Endothelial cell of umbilical vein (primary cell): ENCODE measurements around the gene CAPN14. TPM values are rescaled to one million over a fixed set of nuclear protein-coding genes. Genes with fewer than 3 reads are reported as not detected.

Experiments used
- BruUV-seq: library from RNA; stranded (reverse); fragments of 400-500 nt; replicated peaks from 2 replicates; lab custom pipeline; 2021; lab: Mats Ljungman, UMichigan
- CTCF ChIA-PET: fragments of 300-600, 350-600 bp; sonication (Branson Sonifier 250); formaldehyde crosslinking; loops from one replicate; lab custom pipeline; 2021; ENCODE audit warnings: antibody characterized with exemption, inconsistent platforms; lab: Charles Lee
- POLR2A ChIA-PET: fragments of 300-600, 350-600 bp; sonication (Branson Sonifier 250); formaldehyde crosslinking; loops from one replicate; lab custom pipeline; 2021; ENCODE audit warnings: antibody characterized with exemption, inconsistent platforms; lab: Charles Lee
- DNase-seq: peaks from one replicate; pipeline ENCODE4 v3.0.0-alpha.2; 2011; ENCODE audit warnings: low read depth, low spot score
- FAIRE-seq: peaks from 2 replicates; lab custom pipeline; 2011; peaks lifted over from hg19 to GRCh38; lab: Jason Lieb, UNC
- H2AFZ ChIP-seq: 2 replicates; pipeline ENCODE4 v1.6.0; 2012; ENCODE audit warnings: low read depth, low read length, control low read depth, inconsistent platforms
- H3K27ac ChIP-seq: 2 replicates; pipeline ENCODE4 v1.5.1; 2011; ENCODE audit warnings: low read depth, mild to moderate bottlenecking, control low read depth, low read length, moderate library complexity; ENCODE audit not compliant: insufficient read depth
- H3K27me3 ChIP-seq, 2 experiments: 2 replicates each; pipeline versions ENCODE4 v1.6.0 to v1.6.1; 2011; ENCODE audit warnings: low read length in 2 of 2, mixed read lengths in 1 of 2; ENCODE audit not compliant: control insufficient read depth in 2 of 2, insufficient read depth in 2 of 2
- H3K36me3 ChIP-seq, 2 experiments: 2 replicates in 1 of 2; 3 replicates in 1 of 2; pipeline ENCODE4 v1.5.1; 2011; ENCODE audit warnings: low read length in 2 of 2, mild to moderate bottlenecking in 1 of 2, moderate library complexity in 1 of 2; ENCODE audit not compliant: control insufficient read depth in 2 of 2, insufficient read depth in 2 of 2; ENCODE audit errors: extremely low read depth in 1 of 2
- H3K4me1 ChIP-seq: 3 replicates; pipeline ENCODE4 v1.5.1; 2011; ENCODE audit warnings: mild to moderate bottlenecking, low read length; ENCODE audit not compliant: control insufficient read depth, insufficient read depth; ENCODE audit errors: extremely low read depth
- H3K4me2 ChIP-seq: 2 replicates; pipeline ENCODE4 v1.6.1; 2011; ENCODE audit warnings: low read length, control low read depth, mixed read lengths; ENCODE audit not compliant: insufficient read depth
- H3K4me3 ChIP-seq, 3 experiments: fragments of 200-600 bp in 1 of 3; sonication (generic), shearing (Covaris generic) in 1 of 3; replicated peaks in 1 of 3; 2 replicates each; pipeline ENCODE4 v1.5.1; 2011 to 2016; ENCODE audit warnings: control low read depth in 3 of 3, low read length in 3 of 3, mild to moderate bottlenecking in 2 of 3, inconsistent platforms in 1 of 3, low read depth in 1 of 3, moderate library complexity in 1 of 3; ENCODE audit not compliant: insufficient read depth in 1 of 3
- H3K79me2 ChIP-seq: 2 replicates; pipeline ENCODE4 v1.6.0; 2012; ENCODE audit warnings: low read length, inconsistent platforms; ENCODE audit not compliant: control insufficient read depth, insufficient read depth
- H3K9ac ChIP-seq: replicated peaks from 2 replicates; pipeline ENCODE3; 2011; ENCODE audit warnings: low read length, control low read depth; ENCODE audit not compliant: insufficient read depth; ENCODE audit errors: extremely low read depth
- H3K9me1 ChIP-seq: replicated peaks from 3 replicates; pipeline ENCODE4 v1.6.0; 2011; ENCODE audit warnings: mild to moderate bottlenecking, low read length; ENCODE audit not compliant: control insufficient read depth, insufficient read depth; ENCODE audit errors: extremely low read depth
- H3K9me3 ChIP-seq: replicated peaks from 2 replicates; pipeline ENCODE4 v1.5.1; 2012; ENCODE audit warnings: low read length, inconsistent platforms; ENCODE audit not compliant: control insufficient read depth, insufficient read depth
- H4K20me1 ChIP-seq: replicated peaks from 2 replicates; pipeline ENCODE3; 2011; ENCODE audit warnings: mild to moderate bottlenecking, low read length; ENCODE audit not compliant: control insufficient read depth, insufficient read depth; ENCODE audit errors: extremely low read depth
- EZH2 ChIP-seq: IDR thresholded peaks from 2 replicates; pipeline ENCODE4 v1.6.1; 2012; ENCODE audit warnings: borderline replicate concordance, low read depth, mild to moderate bottlenecking, moderate library complexity, low read length, inconsistent platforms; ENCODE audit not compliant: severe bottlenecking
- FOS ChIP-seq: IDR thresholded peaks from 2 replicates; pipeline ENCODE4 v1.6.1; 2011; ENCODE audit warnings: mild to moderate bottlenecking, low read length, moderate library complexity, borderline replicate concordance; ENCODE audit not compliant: insufficient read depth
- GATA2 ChIP-seq: IDR thresholded peaks from 2 replicates; pipeline ENCODE4 v1.7.0; 2011; ENCODE audit warnings: low read depth, mild to moderate bottlenecking, moderate library complexity, mixed read lengths, low read length; ENCODE audit not compliant: insufficient read length, insufficient read depth
- JUN ChIP-seq: IDR thresholded peaks from 2 replicates; pipeline ENCODE4 v1.6.1; 2011; ENCODE audit warnings: borderline replicate concordance, low read depth; ENCODE audit not compliant: insufficient read length, insufficient read depth
- MYC ChIP-seq: IDR thresholded peaks from one replicate; pipeline ENCODE4 v1.6.1; 2011; ENCODE audit warnings: mild to moderate bottlenecking, low read depth, low read length
- POLR2A ChIP-seq: IDR thresholded peaks from 2 replicates; pipeline ENCODE4 v1.6.1; 2012; ENCODE audit warnings: low read depth, mild to moderate bottlenecking, control low read depth, low read length
- POLR2AphosphoS5 ChIP-seq: IDR thresholded peaks from 2 replicates; pipeline ENCODE4 v1.6.1; 2012; ENCODE audit warnings: low read depth, mild to moderate bottlenecking, control low read depth, low read length, moderate library complexity; ENCODE audit not compliant: insufficient read depth
- dilution Hi-C: fragments of 300-500 bp; cut with MboI; formaldehyde crosslinking; loops from one replicate; pipeline ENCODE4 v1.15.0; 2019; ENCODE audit warnings: low sequenced_read_pairs; ENCODE audit not compliant: extremely low pct_ligation_motif_present
- intact Hi-C: fragments of 100-400 bp; cut with micrococcal nuclease; formaldehyde crosslinking; loops from one replicate; pipeline ENCODE4 v1.10.0; 2022
- polyA plus RNA-seq, 4 experiments: library from polyadenylated mRNA; depleted of rRNA in 3 of 4; stranded (reverse) in 3 of 4; unstranded in 1 of 4; fragments of >200 nt; gene quantifications; 2 replicates each; pipeline versions ENCODE4 v1.2.1 to v1.2.3, GENCODE V29; 2011 to 2012; ENCODE audit warnings: missing spikeins in 1 of 4
- total RNA-seq: library from RNA; stranded (reverse); gene quantifications from 2 replicates; pipeline ENCODE4 v1.2.3, GENCODE V29; 2021
- TF ChIP-seq, protein P1 (sequence below), 2 donors: IDR thresholded peaks; 1 replicate in 1 of 2; 2 replicates in 1 of 2; pipeline ENCODE4 v1.5.1; 2011; ENCODE audit warnings: low read length in 2 of 2, mild to moderate bottlenecking in 2 of 2, moderate library complexity in 2 of 2, control low read depth in 1 of 2, inconsistent platforms in 1 of 2, low read depth in 1 of 2; ENCODE audit not compliant: insufficient read depth in 1 of 2; ENCODE audit errors: extremely low read depth in 1 of 2
- TF ChIP-seq, protein P2 (sequence below): IDR thresholded peaks from 2 replicates; pipeline ENCODE4 v1.6.1; 2011; ENCODE audit not compliant: insufficient read depth, insufficient read length

The CAPN14 gene
- total and polyA plus RNA-seq, 2 donors (not counting 3 experiments of a cell fraction or from before 2014, with no cell fraction given) = 0.01 to 0.15 TPM

DNA sequence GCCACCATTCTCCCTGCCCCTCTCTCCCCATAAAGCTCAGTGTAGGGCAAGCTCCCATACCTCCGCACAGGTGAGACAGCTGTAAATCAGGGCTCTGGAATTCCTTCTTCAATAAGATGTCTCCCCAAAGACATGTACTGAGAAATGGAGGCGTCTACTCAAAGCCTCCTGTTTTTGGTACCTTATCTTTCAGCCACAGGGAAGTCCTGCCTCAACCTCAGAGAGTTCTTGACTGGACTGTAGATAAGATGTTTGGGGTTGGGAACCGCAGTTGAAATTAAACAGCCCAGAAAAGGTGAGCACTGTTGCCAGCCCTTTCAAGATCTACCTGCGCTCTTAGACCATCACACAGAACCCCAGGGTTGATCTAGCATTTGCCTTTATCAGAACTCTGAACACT is 77.6 kb downstream of the CAPN14 start:
- POLR2A ChIA-PET = no interaction called here
- no peak overlapping the region for H3K4me3 ChIP-seq
- H3K36me3 ChIP-seq = no peaks in the 10 kb centered on the region
- H4K20me1 ChIP-seq = no peaks in the 10 kb centered on the region
- CTCF ChIA-PET = no interaction called here
- no TSS peak for BruUV-seq
- H3K27me3 ChIP-seq = peaks cover 23 to 33% of the 10 kb centered on the region in 2 experiments
- intact Hi-C loops (loop anchor here (2.0 kb wide), 1 partner anchor 193 kb away; no protein-coding TSS in a partner anchor), dilution Hi-C loops (no loop called here)
- no peak for TF ChIP-seq EZH2
- TF ChIP-seq POLR2A = no peak
- no peak for TF ChIP-seq GATA2
- no peak for TF ChIP-seq MYC
- TF ChIP-seq, protein P1, sequence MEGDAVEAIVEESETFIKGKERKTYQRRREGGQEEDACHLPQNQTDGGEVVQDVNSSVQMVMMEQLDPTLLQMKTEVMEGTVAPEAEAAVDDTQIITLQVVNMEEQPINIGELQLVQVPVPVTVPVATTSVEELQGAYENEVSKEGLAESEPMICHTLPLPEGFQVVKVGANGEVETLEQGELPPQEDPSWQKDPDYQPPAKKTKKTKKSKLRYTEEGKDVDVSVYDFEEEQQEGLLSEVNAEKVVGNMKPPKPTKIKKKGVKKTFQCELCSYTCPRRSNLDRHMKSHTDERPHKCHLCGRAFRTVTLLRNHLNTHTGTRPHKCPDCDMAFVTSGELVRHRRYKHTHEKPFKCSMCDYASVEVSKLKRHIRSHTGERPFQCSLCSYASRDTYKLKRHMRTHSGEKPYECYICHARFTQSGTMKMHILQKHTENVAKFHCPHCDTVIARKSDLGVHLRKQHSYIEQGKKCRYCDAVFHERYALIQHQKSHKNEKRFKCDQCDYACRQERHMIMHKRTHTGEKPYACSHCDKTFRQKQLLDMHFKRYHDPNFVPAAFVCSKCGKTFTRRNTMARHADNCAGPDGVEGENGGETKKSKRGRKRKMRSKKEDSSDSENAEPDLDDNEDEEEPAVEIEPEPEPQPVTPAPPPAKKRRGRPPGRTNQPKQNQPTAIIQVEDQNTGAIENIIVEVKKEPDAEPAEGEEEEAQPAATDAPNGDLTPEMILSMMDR (IDR thresholded peaks at IDR 0.05; ENCODE audit: extremely low read depth in 1 of 2, insufficient read depth in 1 of 2, low read depth in 1 of 2, low read length in 2 of 2) = no peak
- no peak for TF ChIP-seq JUN
- no peak for TF ChIP-seq POLR2AphosphoS5
- no peak for TF ChIP-seq FOS
- TF ChIP-seq, protein P2, sequence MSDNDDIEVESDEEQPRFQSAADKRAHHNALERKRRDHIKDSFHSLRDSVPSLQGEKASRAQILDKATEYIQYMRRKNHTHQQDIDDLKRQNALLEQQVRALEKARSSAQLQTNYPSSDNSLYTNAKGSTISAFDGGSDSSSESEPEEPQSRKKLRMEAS = no peak
- FAIRE-seq (no peak), DNase-seq (no peak)
- H3K4me2 ChIP-seq = no peak overlapping the region
- H2AFZ ChIP-seq = no peak overlapping the region
- H3K27ac ChIP-seq = no peak overlapping the region
- no peaks in the 10 kb centered on the region for H3K9me3 ChIP-seq
- no peak overlapping the region for H3K9ac ChIP-seq
- no peaks in the 10 kb centered on the region for H3K4me1 ChIP-seq
- no peaks in the 10 kb centered on the region for H3K79me2 ChIP-seq
- no peaks in the 10 kb centered on the region for H3K9me1 ChIP-seq
